HepG2 (cell line): ENCODE measurements around the gene LIPA. TPM values are rescaled to one million over a fixed set of nuclear protein-coding genes. Genes with fewer than 3 reads are reported as not detected.

ENCODE experiments used
- ATM ChIP-seq: fragments of 450-650 bp; IDR thresholded peaks from 2 replicates; pipeline ENCODE4 v1.7.1; 2017; ENCODE audit warnings: mild to moderate bottlenecking, borderline replicate concordance
- BCL3 ChIP-seq: sonication (generic); formaldehyde crosslinking; IDR thresholded peaks from 2 replicates; pipeline ENCODE4 v1.5.1; 2020; ENCODE audit warnings: mild to moderate bottlenecking, missing genetic modification reagents, moderate library complexity
- CENPT ChIP-seq: sonication (generic); formaldehyde crosslinking; IDR thresholded peaks from 2 replicates; pipeline ENCODE4 v1.8.0; 2022; ENCODE audit warnings: low read depth, mild to moderate bottlenecking, moderate library complexity, missing genetic modification reagents
- JARID2 ChIP-seq: sonication (generic); formaldehyde crosslinking; IDR thresholded peaks from 2 replicates; pipeline ENCODE4 v1.8.1; 2023; ENCODE audit warnings: missing genetic modification reagents, inconsistent platforms; ENCODE audit not compliant: insufficient replicate concordance
- LRRFIP1 ChIP-seq: sonication (generic); formaldehyde crosslinking; conservative IDR thresholded peaks from 2 replicates; pipeline ENCODE4 v1.4.0; 2020; ENCODE audit warnings: missing genetic modification reagents
- MAFG ChIP-seq: sonication (generic); formaldehyde crosslinking; IDR thresholded peaks from 2 replicates; pipeline ENCODE4 v1.5.1; 2020; ENCODE audit warnings: mild to moderate bottlenecking, missing genetic modification reagents
- MAZ ChIP-seq, 2 experiments: sonication (generic) in 1 of 2; formaldehyde crosslinking in 1 of 2; IDR thresholded peaks; 2 replicates each; pipeline versions ENCODE4 v1.5.0 to v1.6.1; 2012 to 2020; ENCODE audit warnings: low read depth in 2 of 2, mild to moderate bottlenecking in 2 of 2, borderline replicate concordance in 1 of 2, improper control_type of control experiment in 1 of 2, low read length in 1 of 2, missing genetic modification reagents in 1 of 2, moderate library complexity in 1 of 2
- NR2F1 ChIP-seq, 2 experiments: fragments of 450-650 bp in 1 of 2; formaldehyde crosslinking in 1 of 2; IDR thresholded peaks; 2 replicates each; pipeline versions ENCODE4 v1.5.0 to v1.6.1; 2016 to 2020; ENCODE audit warnings: mild to moderate bottlenecking in 1 of 2, missing compliant biosample characterization in 1 of 2, missing genetic modification reagents in 1 of 2, moderate library complexity in 1 of 2
- POGZ ChIP-seq: sonication (generic); formaldehyde crosslinking; IDR thresholded peaks from 2 replicates; pipeline ENCODE4 v1.4.0; 2020; ENCODE audit warnings: mild to moderate bottlenecking, missing genetic modification reagents
- POLR2A ChIP-seq, 2 experiments: IDR thresholded peaks; 2 replicates each; pipeline ENCODE4 v1.6.1; 2011; ENCODE audit warnings: low read depth in 2 of 2, low read length in 2 of 2, mild to moderate bottlenecking in 1 of 2, moderate library complexity in 1 of 2; ENCODE audit not compliant: insufficient read depth in 1 of 2
- RFX5 ChIP-seq: IDR thresholded peaks from 2 replicates; pipeline ENCODE4 v1.6.1; 2011; ENCODE audit warnings: low read depth, low read length, improper control_type of control experiment
- RFXANK ChIP-seq: IDR thresholded peaks from 2 replicates; pipeline ENCODE4 v1.6.1; 2016
- SKI ChIP-seq: fragments of 450-650 bp; IDR thresholded peaks from one replicate; pipeline ENCODE4 v1.6.1; 2018; ENCODE audit warnings: mild to moderate bottlenecking; ENCODE audit not compliant: partially characterized antibody
- TOE1 ChIP-seq: sonication (generic); formaldehyde crosslinking; IDR thresholded peaks from 2 replicates; pipeline ENCODE4 v1.4.0; 2020; ENCODE audit warnings: mild to moderate bottlenecking, missing genetic modification reagents
- TOPORS ChIP-seq: sonication (generic); formaldehyde crosslinking; IDR thresholded peaks from 2 replicates; pipeline ENCODE4 v1.8.0; 2023; ENCODE audit warnings: mild to moderate bottlenecking, missing genetic modification reagents
- ZNF160 ChIP-seq: sonication (generic); formaldehyde crosslinking; IDR thresholded peaks from 2 replicates; pipeline ENCODE4 v1.8.0; 2022; ENCODE audit warnings: mild to moderate bottlenecking, inconsistent platforms, missing genetic modification reagents
- ZNF205 ChIP-seq: IDR thresholded peaks from 2 replicates; pipeline ENCODE4 v1.6.1; 2018; ENCODE audit warnings: missing biosample characterization, missing genetic modification reagents
- ZNF317 ChIP-seq: sonication (generic); formaldehyde crosslinking; IDR thresholded peaks from 2 replicates; pipeline ENCODE4 v1.5.0; 2020; ENCODE audit warnings: mild to moderate bottlenecking, missing genetic modification reagents
- ZNF468 ChIP-seq: sonication (generic); formaldehyde crosslinking; IDR thresholded peaks from 2 replicates; pipeline ENCODE4 v1.8.0; 2022; ENCODE audit warnings: mild to moderate bottlenecking, moderate library complexity, missing genetic modification reagents
- ZNF556 ChIP-seq: sonication (generic); formaldehyde crosslinking; IDR thresholded peaks from 2 replicates; pipeline ENCODE4 v1.4.0; 2020; ENCODE audit warnings: mild to moderate bottlenecking, missing genetic modification reagents, borderline replicate concordance
- ZNF580 ChIP-seq: IDR thresholded peaks from 2 replicates; pipeline ENCODE4 v1.6.1; 2016; ENCODE audit warnings: low read depth, borderline replicate concordance
- ZNF703 ChIP-seq: sonication (generic); formaldehyde crosslinking; IDR thresholded peaks from 2 replicates; pipeline ENCODE4 v1.5.1; 2020; ENCODE audit warnings: missing genetic modification reagents, mild to moderate bottlenecking, moderate library complexity, borderline replicate concordance
- ZNF710 ChIP-seq: sonication (generic); formaldehyde crosslinking; IDR thresholded peaks from 2 replicates; pipeline ENCODE4 v1.5.0; 2020; ENCODE audit warnings: mild to moderate bottlenecking, missing genetic modification reagents, borderline replicate concordance
- polyA plus RNA-seq, 8 experiments: library from polyadenylated mRNA; depleted of rRNA in 3 of 8; stranded (reverse) in 7 of 8; unstranded in 1 of 8; fragments of >200 nt; fragmentation: Illumina TruSeq in 4 of 8; extraction: Trizol in 4 of 8; gene quantifications; 2 replicates each; pipeline versions ENCODE4 v1.2.1 to v1.2.3, GENCODE V29; 2011 to 2016; ENCODE audit warnings: low read depth in 4 of 8, missing spikeins in 1 of 8, mixed read lengths in 1 of 8; ENCODE audit not compliant: insufficient read depth in 1 of 8
- total RNA-seq, 5 experiments: library from RNA; depleted of rRNA; stranded (reverse); fragments of >200 nt; fragmentation: Illumina TruSeq; extraction: Trizol; gene quantifications; 2 replicates each; pipeline ENCODE4 v1.2.3, GENCODE V29; 2016; ENCODE audit warnings: low read depth in 1 of 5

The LIPA gene
- total and polyA plus RNA-seq, 2 of the 13 experiments (the other 11 are each of a cell fraction or from before 2014, with no cell fraction given) = 57.1 to 79.5 TPM

DNA sequence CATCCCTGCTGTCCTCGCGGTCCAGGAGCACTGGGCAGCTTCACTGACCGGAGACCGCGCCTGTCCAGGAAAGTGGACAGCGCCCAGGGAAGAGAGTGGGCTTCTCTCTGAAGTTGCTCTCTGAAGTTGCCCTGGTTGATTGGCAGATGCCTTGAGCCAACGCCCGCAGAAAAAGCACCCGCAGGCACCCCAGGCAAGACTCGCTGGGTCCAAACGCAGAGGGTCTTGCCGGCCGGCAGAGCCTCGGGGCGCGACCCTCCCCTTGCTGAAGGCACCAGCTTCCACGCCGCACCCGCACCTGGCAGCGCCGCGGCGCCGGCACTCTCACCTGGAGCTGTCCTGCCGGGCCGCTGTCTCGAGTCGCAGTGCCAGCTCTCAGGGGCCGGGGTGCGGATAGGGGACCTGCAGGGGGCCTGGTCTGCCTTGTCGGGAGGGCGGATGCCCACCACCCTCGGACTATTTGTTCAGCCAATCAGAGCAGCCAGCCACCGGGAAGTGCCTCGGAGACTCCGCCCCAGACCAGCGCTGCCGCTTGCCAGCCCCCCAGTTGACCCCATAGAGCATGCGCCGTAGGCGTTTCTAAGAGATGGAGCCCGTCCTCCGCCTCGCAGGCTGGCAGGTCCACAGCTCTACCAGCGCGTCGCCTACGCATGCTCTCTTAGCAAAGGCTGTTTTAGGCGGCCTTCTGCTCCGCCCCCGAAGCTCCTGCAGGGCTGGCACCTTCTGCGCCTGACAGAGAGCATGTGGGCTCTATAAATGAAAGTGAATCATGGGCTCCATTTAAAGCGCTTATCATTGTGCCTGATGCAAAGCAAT lies at the start of gene LIPA (continued):
- TF ChIP-seq ZNF468 (CRISPR knock-in tag) (no peak), POGZ (CRISPR knock-in tag) (peak; percentile 42), ZNF580 (CRISPR knock-in tag) (no peak; the same call in 1 of the 2 replicates), ZNF317 (no peak), ZNF205 (0 out of 2 replicates have a peak, but pooled peaks have one; percentile 37), ZNF710 (CRISPR knock-in tag) (no peak), MAZ (IDR thresholded peaks at IDR 0.05; ENCODE audit: borderline replicate concordance, low read depth, low read length) (no peak), MAZ (CRISPR knock-in tag; IDR thresholded peaks at IDR 0.05; ENCODE audit: low read depth) (peak; percentile 60; the same call in 1 of the 2 replicates), LRRFIP1 (no peak), JARID2 (CRISPR knock-in tag) (no peak), ZNF556 (no peak), ZNF160 (no peak), POLR2A (IDR thresholded peaks at IDR 0.05; ENCODE audit: insufficient read depth in 1 of 2, low read depth in 2 of 2, low read length in 2 of 2) (peak; percentile 80 to 89), RFXANK (CRISPR knock-in tag) (no peak), ATM (no peak), TOPORS (CRISPR knock-in tag) (no peak), NR2F1 (CRISPR knock-in tag; IDR thresholded peaks at IDR 0.05) (0 out of 4 replicates have a peak, but pooled peaks of 1 of the 2 experiments have one; percentile 24), BCL3 (CRISPR knock-in tag) (no peak; the same call in 1 of the 2 replicates), TOE1 (CRISPR knock-in tag) (no peak), SKI (peak; percentile 17), ZNF703 (CRISPR knock-in tag) (no peak), MAFG (CRISPR knock-in tag) (no peak), CENPT (CRISPR knock-in tag) (no peak), RFX5 (peak; percentile 35)
